Gastroesophageal sphincter (tissue), 3 donors: ENCODE data around the gene GBA2.

Source experiments
- POLR2AphosphoS5 ChIP-seq: sonication (generic); formaldehyde crosslinking; IDR thresholded peaks from one replicate; pipeline ENCODE4 v1.6.1; 2017; ENCODE audit warnings: antibody characterized with exemption
- TF ChIP-seq, protein P1 (sequence below), 4 experiments: fragments of 200-600 bp in 2 of 4; fragments of 450-650 bp in 2 of 4; sonication (generic) in 1 of 4; IDR thresholded peaks; one replicate each; pipeline ENCODE4 v1.5.1; 2017 to 2019; ENCODE audit warnings: antibody characterized with exemption in 4 of 4, mild to moderate bottlenecking in 2 of 4, moderate library complexity in 2 of 4

DNA sequence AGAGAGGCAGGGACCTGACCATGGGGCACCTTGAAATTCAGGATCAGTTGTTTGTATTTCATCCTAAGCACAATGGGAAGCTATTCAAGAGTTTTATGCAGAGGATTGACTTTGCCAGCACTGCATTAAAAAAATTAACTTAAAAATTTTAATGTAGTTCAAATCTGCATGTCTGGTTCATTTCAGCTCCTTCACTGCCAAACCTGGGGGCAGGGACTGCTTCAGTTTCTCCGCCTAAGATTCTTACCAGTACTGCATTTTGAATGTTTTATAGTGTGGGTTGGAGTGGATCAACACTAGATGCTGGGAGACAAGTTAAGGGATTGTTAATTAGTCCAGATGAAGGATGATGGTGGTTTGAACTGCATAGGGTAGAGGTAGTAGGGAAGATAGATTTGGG is 20.7 kb upstream of the GBA2 start:
- TF ChIP-seq, protein P1, sequence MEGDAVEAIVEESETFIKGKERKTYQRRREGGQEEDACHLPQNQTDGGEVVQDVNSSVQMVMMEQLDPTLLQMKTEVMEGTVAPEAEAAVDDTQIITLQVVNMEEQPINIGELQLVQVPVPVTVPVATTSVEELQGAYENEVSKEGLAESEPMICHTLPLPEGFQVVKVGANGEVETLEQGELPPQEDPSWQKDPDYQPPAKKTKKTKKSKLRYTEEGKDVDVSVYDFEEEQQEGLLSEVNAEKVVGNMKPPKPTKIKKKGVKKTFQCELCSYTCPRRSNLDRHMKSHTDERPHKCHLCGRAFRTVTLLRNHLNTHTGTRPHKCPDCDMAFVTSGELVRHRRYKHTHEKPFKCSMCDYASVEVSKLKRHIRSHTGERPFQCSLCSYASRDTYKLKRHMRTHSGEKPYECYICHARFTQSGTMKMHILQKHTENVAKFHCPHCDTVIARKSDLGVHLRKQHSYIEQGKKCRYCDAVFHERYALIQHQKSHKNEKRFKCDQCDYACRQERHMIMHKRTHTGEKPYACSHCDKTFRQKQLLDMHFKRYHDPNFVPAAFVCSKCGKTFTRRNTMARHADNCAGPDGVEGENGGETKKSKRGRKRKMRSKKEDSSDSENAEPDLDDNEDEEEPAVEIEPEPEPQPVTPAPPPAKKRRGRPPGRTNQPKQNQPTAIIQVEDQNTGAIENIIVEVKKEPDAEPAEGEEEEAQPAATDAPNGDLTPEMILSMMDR (IDR thresholded peaks at IDR 0.05), result no peak
- TF ChIP-seq POLR2AphosphoS5, result no peak
